Prostate gland (tissue), 2 donors: Measurements from ENCODE around the gene MAML3. TPM values are rescaled to one million over a fixed set of nuclear protein-coding genes. Genes with fewer than 3 reads are reported as not detected.
A peak's percentile ranks its signal among the peaks of the same experiment; 100 is the strongest.

Experiments used
- DNase-seq: peaks from one replicate; pipeline ENCODE4 v3.0.0-alpha.2; 2019; ENCODE audit warnings: low spot score
- H3K27ac ChIP-seq, 2 donors: fragments of 200-600 bp; sonication (generic); 2 replicates each; pipeline ENCODE4 v1.5.1; 2017 to 2019
- H3K27me3 ChIP-seq: fragments of 200-600 bp; sonication (generic); replicated peaks from 2 replicates; pipeline ENCODE4 v1.5.1; 2019; ENCODE audit not compliant: insufficient read depth
- H3K36me3 ChIP-seq, 2 donors: fragments of 200-600 bp; sonication (generic); 1 replicate in 1 of 2; 2 replicates in 1 of 2; pipeline versions ENCODE4 v1.5.1 to v1.8.1; 2017 to 2019
- H3K4me1 ChIP-seq: fragments of 200-600 bp; sonication (generic); replicated peaks from 2 replicates; pipeline ENCODE4 v1.5.1; 2019
- H3K4me3 ChIP-seq, 2 donors: fragments of 200-600 bp; sonication (generic); 2 replicates each; pipeline ENCODE4 v1.5.1; 2017 to 2019
- H3K9me3 ChIP-seq: fragments of 200-600 bp; sonication (generic); 2 replicates; pipeline ENCODE4 v1.5.1; 2017
- POLR2A ChIP-seq: fragments of 450-650 bp; IDR thresholded peaks from one replicate; pipeline ENCODE4 v1.6.1; 2016; ENCODE audit warnings: antibody characterized with exemption, mild to moderate bottlenecking
- POLR2AphosphoS5 ChIP-seq: sonication (generic); formaldehyde crosslinking; IDR thresholded peaks from one replicate; pipeline ENCODE4 v1.6.1; 2017; ENCODE audit warnings: antibody characterized with exemption
- WGBS: methylation state at CpG from one replicate; pipeline ENCODE4 v1.1.5; 2018; 5-methylcytosine and 5-hydroxymethylcytosine counted together
- intact Hi-C: fragments of 100-400 bp; cut with DNase I; formaldehyde crosslinking; loops from one replicate; pipeline ENCODE4 v1.14.2; 2022
- total RNA-seq, 2 donors: library from RNA; depleted of rRNA; stranded (reverse); fragments of >200 nt; gene quantifications; one replicate each; pipeline ENCODE4 v1.1.0, GENCODE V29; 2016
- TF ChIP-seq, protein P1 (sequence below), 4 experiments: fragments of 200-600 bp in 2 of 4; fragments of 450-650 bp in 2 of 4; sonication (generic) in 2 of 4; IDR thresholded peaks; 1 replicate in 3 of 4; 2 replicates in 1 of 4; pipeline ENCODE4 v1.5.1; 2016 to 2019; ENCODE audit warnings: antibody characterized with exemption in 4 of 4, mild to moderate bottlenecking in 2 of 4, moderate library complexity in 2 of 4

MAML3 gene
- total RNA-seq, 2 donors from 2014 or later = 15.0 to 30.6 TPM

DNA sequence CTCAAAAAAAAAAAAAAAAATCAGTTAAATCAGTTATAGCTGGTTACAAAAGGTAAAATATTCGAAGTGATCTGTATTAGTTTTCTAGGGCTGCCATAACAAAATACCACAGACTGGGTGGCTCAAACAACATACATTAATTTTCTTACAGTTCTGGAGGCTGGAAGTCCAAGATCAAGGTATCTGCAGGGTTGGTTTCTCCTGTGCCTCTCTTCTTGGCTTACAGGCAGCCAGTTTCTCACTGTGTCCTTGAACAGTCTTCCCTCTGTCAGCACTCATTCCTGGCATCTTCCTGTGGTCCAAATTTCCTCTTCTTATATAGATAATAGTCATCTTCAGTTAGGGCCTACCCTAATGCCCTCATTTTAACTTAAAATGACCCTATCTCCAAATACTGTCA, 248.5 kb downstream of the MAML3 start:
- Histone ChIP-seq H3K27ac (no peak overlapping the region), H3K4me1 (no peaks in the 10 kb centered on the region), H3K9me3 (no peaks in the 10 kb centered on the region), H3K27me3 (no peaks in the 10 kb centered on the region), H3K4me3 (no peak overlapping the region), H3K36me3 (no peaks in the 10 kb centered on the region)
- WGBS = 87% methylated on average over 1 of the region's 1 CpG
- intact Hi-C loops = no loop called here
- no peak for DNase-seq
- TF ChIP-seq, protein P1, sequence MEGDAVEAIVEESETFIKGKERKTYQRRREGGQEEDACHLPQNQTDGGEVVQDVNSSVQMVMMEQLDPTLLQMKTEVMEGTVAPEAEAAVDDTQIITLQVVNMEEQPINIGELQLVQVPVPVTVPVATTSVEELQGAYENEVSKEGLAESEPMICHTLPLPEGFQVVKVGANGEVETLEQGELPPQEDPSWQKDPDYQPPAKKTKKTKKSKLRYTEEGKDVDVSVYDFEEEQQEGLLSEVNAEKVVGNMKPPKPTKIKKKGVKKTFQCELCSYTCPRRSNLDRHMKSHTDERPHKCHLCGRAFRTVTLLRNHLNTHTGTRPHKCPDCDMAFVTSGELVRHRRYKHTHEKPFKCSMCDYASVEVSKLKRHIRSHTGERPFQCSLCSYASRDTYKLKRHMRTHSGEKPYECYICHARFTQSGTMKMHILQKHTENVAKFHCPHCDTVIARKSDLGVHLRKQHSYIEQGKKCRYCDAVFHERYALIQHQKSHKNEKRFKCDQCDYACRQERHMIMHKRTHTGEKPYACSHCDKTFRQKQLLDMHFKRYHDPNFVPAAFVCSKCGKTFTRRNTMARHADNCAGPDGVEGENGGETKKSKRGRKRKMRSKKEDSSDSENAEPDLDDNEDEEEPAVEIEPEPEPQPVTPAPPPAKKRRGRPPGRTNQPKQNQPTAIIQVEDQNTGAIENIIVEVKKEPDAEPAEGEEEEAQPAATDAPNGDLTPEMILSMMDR (IDR thresholded peaks at IDR 0.05) = no peak
- TF ChIP-seq POLR2A (no peak), POLR2AphosphoS5 (no peak)

DNA sequence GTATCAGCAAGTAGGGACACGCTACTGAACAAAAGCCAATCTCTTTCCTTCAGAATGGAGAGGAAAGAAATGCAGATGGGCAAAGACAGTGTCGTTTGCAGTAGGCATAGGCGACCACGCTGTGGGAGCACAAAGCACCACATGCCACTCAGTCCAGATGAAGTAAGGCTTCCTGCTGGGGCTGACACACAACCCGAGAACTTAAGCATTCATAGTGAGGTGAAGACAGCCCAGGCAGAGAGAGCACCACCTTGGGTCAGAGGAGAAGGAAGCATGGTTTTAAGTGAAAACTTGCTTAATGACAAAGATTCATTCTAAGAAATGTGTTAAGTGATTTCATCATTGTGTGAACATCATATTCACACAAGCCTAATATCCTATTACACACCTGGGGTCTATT, 249.6 kb downstream of the MAML3 start:
- Histone ChIP-seq H3K9me3 (no peaks in the 10 kb centered on the region), H3K27me3 (no peaks in the 10 kb centered on the region), H3K4me1 (no peaks in the 10 kb centered on the region), H3K27ac (no peak overlapping the region), H3K36me3 (no peaks in the 10 kb centered on the region), H3K4me3 (no peak overlapping the region)
- no peak for TF ChIP-seq POLR2AphosphoS5
- TF ChIP-seq POLR2A = no peak
- TF ChIP-seq, protein P1 (IDR thresholded peaks at IDR 0.05) = no peak
- intact Hi-C loops = loop anchor here (5.0 kb wide), 1 partner anchor 248 kb away; the partner anchor contains the start of gene MAML3
- no peak for DNase-seq
- 89% methylated on average over 5 of the region's 5 CpGs for WGBS

DNA sequence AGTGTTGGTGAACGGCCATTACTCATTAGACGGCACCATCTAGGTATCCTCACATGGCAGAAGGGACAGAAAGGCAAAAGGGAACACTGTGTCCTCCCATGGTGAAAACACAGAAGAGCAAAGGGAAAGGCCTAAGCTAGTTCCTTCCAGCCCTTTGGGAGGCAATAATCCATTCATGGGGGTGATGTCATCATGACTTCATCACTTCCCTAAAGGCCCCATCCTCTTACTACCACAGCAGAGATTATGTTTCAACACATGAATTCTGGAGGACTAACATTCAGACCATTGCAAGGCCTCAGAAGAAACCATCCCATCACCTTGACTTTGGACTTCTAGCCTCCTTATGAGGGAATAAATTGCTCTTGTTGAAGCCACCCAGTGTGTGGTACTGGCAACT, 250.1 kb downstream of the MAML3 start:
- intact Hi-C loops = loop anchor here (5.0 kb wide), 1 partner anchor 248 kb away; the partner anchor contains the start of gene MAML3
- DNase-seq = no peak
- no peak overlapping the region for H3K4me3 ChIP-seq
- H3K27me3 ChIP-seq = no peaks in the 10 kb centered on the region
- no peak overlapping the region for H3K27ac ChIP-seq
- 98% methylated on average over 2 of the region's 2 CpGs for WGBS
- H3K4me1 ChIP-seq = no peaks in the 10 kb centered on the region
- no peak for TF ChIP-seq POLR2AphosphoS5
- no peak for TF ChIP-seq POLR2A
- TF ChIP-seq, protein P1 (IDR thresholded peaks at IDR 0.05) = no peak
- no peaks in the 10 kb centered on the region for H3K9me3 ChIP-seq
- no peaks in the 10 kb centered on the region for H3K36me3 ChIP-seq

DNA sequence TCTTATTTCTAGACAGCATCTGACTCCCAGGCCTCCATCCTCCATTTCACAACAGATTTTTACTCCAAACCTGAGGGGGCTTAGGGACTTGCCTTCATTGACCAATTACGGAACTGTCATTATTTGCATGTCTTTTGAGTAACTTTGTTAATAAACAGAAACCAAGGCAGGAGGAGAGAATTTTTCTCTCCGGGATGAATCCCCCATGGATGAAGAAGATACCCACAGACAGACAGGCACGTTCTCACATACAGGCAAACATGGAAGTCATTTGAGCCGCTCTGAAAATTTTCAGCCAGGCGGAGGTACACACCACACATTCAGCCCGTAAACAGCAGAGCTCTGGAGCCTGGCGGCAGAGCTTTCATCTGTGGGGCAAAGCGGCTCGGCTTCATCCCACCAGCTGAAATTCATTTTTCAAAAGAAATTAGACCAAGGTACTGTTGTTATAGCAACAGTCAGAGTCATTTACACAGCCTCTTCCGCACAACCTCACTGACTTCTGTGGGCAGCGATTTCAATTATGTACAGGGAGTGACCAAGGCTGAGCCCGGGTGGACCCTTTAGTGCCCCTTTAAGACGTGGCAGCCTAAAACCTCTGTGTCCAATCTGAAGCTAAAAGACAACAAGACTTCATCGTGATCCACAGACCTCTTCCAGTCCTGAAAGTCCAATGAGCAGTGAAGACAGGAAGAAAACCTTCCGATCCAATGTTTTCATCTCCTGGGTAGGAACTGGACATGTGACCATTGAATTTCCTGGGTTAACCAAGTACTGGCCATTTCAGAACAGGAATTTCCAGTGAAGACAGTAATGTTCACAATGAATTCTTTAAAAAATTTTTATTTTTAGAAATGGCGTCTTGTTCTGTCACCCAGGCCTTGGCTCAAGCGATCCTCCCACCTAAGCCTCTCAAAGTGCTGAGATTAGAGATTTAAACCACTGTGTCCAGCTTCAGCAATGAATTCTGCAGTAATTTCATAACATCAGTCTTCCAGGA, 251.4 kb downstream of the MAML3 start:
- Histone ChIP-seq H3K4me3 (peak overlapping the region; percentile 8 to 26), H3K36me3 (no peaks in the 10 kb centered on the region), H3K4me1 (no peaks in the 10 kb centered on the region), H3K9me3 (no peaks in the 10 kb centered on the region), H3K27me3 (no peaks in the 10 kb centered on the region), H3K27ac (peak overlapping the region; percentile 60 to 79)
- WGBS = 27% methylated on average over 17 of the region's 17 CpGs
- intact Hi-C loops = loop anchor here (5.0 kb wide), 1 partner anchor 250 kb away; the partner anchor contains the start of gene MAML3
- peak; percentile 23 for DNase-seq
- TF ChIP-seq POLR2A (no peak), POLR2AphosphoS5 (no peak)
- TF ChIP-seq, protein P1 (IDR thresholded peaks at IDR 0.05) = peak in 2 of 4 experiments; percentile 30 to 45
